Measurements from ENCODE around the gene CDKN2B. TPM values are rescaled to one million over a fixed set of nuclear protein-coding genes. Genes with fewer than 3 reads are reported as not detected.
A peak's percentile ranks its signal among the peaks of the same experiment; 100 is the strongest.

CDKN2B gene
- total RNA-seq, 1 donor from 2014 or later: 1.8 TPM

- Mint-ChIP-seq H3K9me3 (ENCODE audit: unreplicated experiment) (no peaks in the 10 kb centered on the region), H3K4me3 (ENCODE audit: unreplicated experiment) (no peak overlapping the region), H3K27me3 (ENCODE audit: unreplicated experiment) (no peaks in the 10 kb centered on the region), H3K27ac (ENCODE audit: unreplicated experiment) (no peak overlapping the region), H3K4me1 (ENCODE audit: unreplicated experiment) (no peaks in the 10 kb centered on the region), H3K36me3 (ENCODE audit: low read depth, unreplicated experiment) (no peaks in the 10 kb centered on the region)
- TF ChIP-seq CTCF (IDR thresholded peaks at IDR 0.05; ENCODE audit: unreplicated experiment): no peak
- DNase-seq (ENCODE audit: low spot score): no peak
Observed at GRCh38 chr9:22041775-22042174, 32.7 kb upstream of the CDKN2B start.

GRCh38 chr9:22041344-22041743 is 32.2 kb upstream of the CDKN2B start:
- H3K4me3 Mint-ChIP-seq (ENCODE audit: unreplicated experiment): no peak overlapping the region
- no peaks in the 10 kb centered on the region for H3K4me1 Mint-ChIP-seq (ENCODE audit: unreplicated experiment)
- H3K27ac Mint-ChIP-seq (ENCODE audit: unreplicated experiment): no peak overlapping the region
- no peaks in the 10 kb centered on the region for H3K36me3 Mint-ChIP-seq (ENCODE audit: low read depth, unreplicated experiment)
- H3K9me3 Mint-ChIP-seq (ENCODE audit: unreplicated experiment): no peaks in the 10 kb centered on the region
- no peak for TF ChIP-seq CTCF (IDR thresholded peaks at IDR 0.05; ENCODE audit: unreplicated experiment)
- H3K27me3 Mint-ChIP-seq (ENCODE audit: unreplicated experiment): no peaks in the 10 kb centered on the region
- no peak for DNase-seq (ENCODE audit: low spot score)

- H3K9me3 Mint-ChIP-seq (ENCODE audit: unreplicated experiment): no peaks in the 10 kb centered on the region
- H3K36me3 Mint-ChIP-seq (ENCODE audit: low read depth, unreplicated experiment): no peaks in the 10 kb centered on the region
- no peaks in the 10 kb centered on the region for H3K4me1 Mint-ChIP-seq (ENCODE audit: unreplicated experiment)
- H3K27me3 Mint-ChIP-seq (ENCODE audit: unreplicated experiment): no peaks in the 10 kb centered on the region
- no peak for DNase-seq (ENCODE audit: low spot score)
- H3K27ac Mint-ChIP-seq (ENCODE audit: unreplicated experiment): no peak overlapping the region
- no peak overlapping the region for H3K4me3 Mint-ChIP-seq (ENCODE audit: unreplicated experiment)
- TF ChIP-seq CTCF (IDR thresholded peaks at IDR 0.05; ENCODE audit: unreplicated experiment): no peak
Observed at GRCh38 chr9:22040760-22041159, 31.7 kb upstream of the CDKN2B start.

- no peak for DNase-seq (ENCODE audit: low spot score)
- no peak for TF ChIP-seq CTCF (IDR thresholded peaks at IDR 0.05; ENCODE audit: unreplicated experiment)
- Mint-ChIP-seq H3K27ac (ENCODE audit: unreplicated experiment) (no peak overlapping the region), H3K36me3 (ENCODE audit: low read depth, unreplicated experiment) (no peaks in the 10 kb centered on the region), H3K27me3 (ENCODE audit: unreplicated experiment) (no peaks in the 10 kb centered on the region), H3K4me1 (ENCODE audit: unreplicated experiment) (no peaks in the 10 kb centered on the region), H3K9me3 (ENCODE audit: unreplicated experiment) (no peaks in the 10 kb centered on the region), H3K4me3 (ENCODE audit: unreplicated experiment) (no peak overlapping the region)
Observed at GRCh38 chr9:22039258-22039657, 30.2 kb upstream of the CDKN2B start.

- H3K4me3 Mint-ChIP-seq (ENCODE audit: unreplicated experiment): no peak overlapping the region
- no peak overlapping the region for H3K27ac Mint-ChIP-seq (ENCODE audit: unreplicated experiment)
- H3K4me1 Mint-ChIP-seq (ENCODE audit: unreplicated experiment): no peaks in the 10 kb centered on the region
- no peaks in the 10 kb centered on the region for H3K27me3 Mint-ChIP-seq (ENCODE audit: unreplicated experiment)
- H3K9me3 Mint-ChIP-seq (ENCODE audit: unreplicated experiment): no peaks in the 10 kb centered on the region
- no peaks in the 10 kb centered on the region for H3K36me3 Mint-ChIP-seq (ENCODE audit: low read depth, unreplicated experiment)
- DNase-seq (ENCODE audit: low spot score): no peak
- TF ChIP-seq CTCF (IDR thresholded peaks at IDR 0.05; ENCODE audit: unreplicated experiment): peak; percentile 61
Observed at GRCh38 chr9:22037954-22038690, 29.0 kb upstream of the CDKN2B start.

Data from endothelial cell (in vitro differentiated cells).